Hepatocyte (in vitro differentiated cells): ENCODE measurements around the gene MBOAT2. TPM values are rescaled to one million over a fixed set of nuclear protein-coding genes. Genes with fewer than 3 reads are reported as not detected.
A peak's percentile ranks its signal among the peaks of the same experiment; 100 is the strongest.

Experiments
- DNase-seq: peaks from one replicate; pipeline ENCODE4 v3.0.0-alpha.2; 2016; ENCODE audit warnings: low spot score
- H2AFZ ChIP-seq: fragments of 200-600 bp; sonication (generic); 2 replicates; pipeline ENCODE4 v1.6.0; 2016; ENCODE audit warnings: antibody characterized with exemption, mild to moderate bottlenecking
- H3K27ac ChIP-seq: fragments of 200-600 bp; sonication (generic); 2 replicates; pipeline ENCODE4 v1.5.1; 2016; ENCODE audit warnings: mild to moderate bottlenecking
- H3K27me3 ChIP-seq: fragments of 200-600 bp; sonication (generic); 2 replicates; pipeline ENCODE4 v1.6.1; 2016
- H3K36me3 ChIP-seq: fragments of 200-600 bp; sonication (generic); replicated peaks from 2 replicates; pipeline ENCODE4 v1.5.1; 2016; ENCODE audit warnings: low read depth; ENCODE audit not compliant: insufficient read depth
- H3K4me1 ChIP-seq: fragments of 200-600 bp; sonication (generic); 2 replicates; pipeline ENCODE4 v1.5.1; 2016; ENCODE audit warnings: mild to moderate bottlenecking, moderate library complexity; ENCODE audit not compliant: insufficient read depth
- H3K4me2 ChIP-seq: fragments of 200-600 bp; sonication (generic); 2 replicates; pipeline ENCODE4 v1.6.0; 2016
- H3K4me3 ChIP-seq: fragments of 200-600 bp; sonication (generic); 2 replicates; pipeline ENCODE4 v1.5.1; 2016; ENCODE audit warnings: mild to moderate bottlenecking
- H3K79me2 ChIP-seq: fragments of 200-600 bp; sonication (generic); 2 replicates; pipeline ENCODE4 v1.6.0; 2017; ENCODE audit warnings: mild to moderate bottlenecking
- H3K9me2 ChIP-seq: fragments of 200-600 bp; sonication (generic); replicated peaks from 2 replicates; pipeline ENCODE4 v1.6.0; 2017; ENCODE audit warnings: mild to moderate bottlenecking; ENCODE audit not compliant: insufficient read depth
- H3K9me3 ChIP-seq: fragments of 200-600 bp; sonication (generic); 2 replicates; pipeline ENCODE4 v1.5.1; 2016; ENCODE audit warnings: low read depth, mild to moderate bottlenecking
- H4K20me1 ChIP-seq: fragments of 200-600 bp; sonication (generic); 2 replicates; pipeline ENCODE4 v1.6.0; 2016; ENCODE audit warnings: mild to moderate bottlenecking; ENCODE audit not compliant: insufficient read depth, poor library complexity, severe bottlenecking
- EZH2 ChIP-seq: fragments of 200-600 bp; sonication (generic); IDR thresholded peaks from 2 replicates; pipeline ENCODE4 v1.6.1; 2016; ENCODE audit warnings: antibody characterized with exemption, mild to moderate bottlenecking, borderline replicate concordance
- EZH2phosphoT487 ChIP-seq: fragments of 200-600 bp; sonication (generic); IDR thresholded peaks from one replicate; pipeline ENCODE4 v1.6.1; 2018; ENCODE audit warnings: antibody characterized with exemption, mild to moderate bottlenecking, low read depth, moderate library complexity; ENCODE audit not compliant: unreplicated experiment, severe bottlenecking
- WGBS: methylation state at CpG from one replicate; pipeline ENCODE4 v1.1.6; 2016; ENCODE audit warnings: low lambda C conversion rate; ENCODE audit errors: missing lambda C conversion rate; 5-methylcytosine and 5-hydroxymethylcytosine counted together
- polyA plus RNA-seq: library from polyadenylated mRNA; unstranded; fragments of >200 nt; fragmentation: Nextera tagmentation; extraction: Ambion mirVana; gene quantifications from 2 replicates; pipeline ENCODE4 v1.2.1, GENCODE V29; 2016
- total RNA-seq: library from RNA; depleted of rRNA; stranded (reverse); fragments of >200 nt; gene quantifications from 2 replicates; pipeline ENCODE4 v1.2.3, GENCODE V29; 2014
- TF ChIP-seq, protein P1 (sequence below): fragments of 200-600 bp; sonication (generic); IDR thresholded peaks from 2 replicates; pipeline ENCODE4 v1.5.1; 2016; ENCODE audit warnings: antibody characterized with exemption, mild to moderate bottlenecking; ENCODE audit not compliant: poor library complexity

The MBOAT2 gene
- total and polyA plus RNA-seq, 2 experiments from 2014 or later: 22.8 to 35.2 TPM

DNA sequence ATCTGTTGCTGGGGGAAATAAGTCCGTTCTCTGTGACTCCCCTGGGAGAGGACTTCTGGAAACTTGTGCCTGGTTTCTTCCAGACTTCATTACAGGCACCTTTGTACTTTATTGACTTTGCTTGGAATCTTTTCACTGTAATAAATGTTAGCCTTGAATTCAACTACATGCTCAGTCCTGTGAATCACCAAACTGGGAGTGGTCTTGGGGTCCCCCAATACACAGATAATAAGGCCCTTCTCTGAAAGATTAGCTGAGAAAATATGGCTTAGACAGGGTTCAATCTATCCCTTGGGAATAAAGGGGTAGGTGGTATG lies 117.3 kb downstream of the MBOAT2 start:
- no peak for DNase-seq
- no peak for TF ChIP-seq EZH2phosphoT487
- TF ChIP-seq, protein P1, sequence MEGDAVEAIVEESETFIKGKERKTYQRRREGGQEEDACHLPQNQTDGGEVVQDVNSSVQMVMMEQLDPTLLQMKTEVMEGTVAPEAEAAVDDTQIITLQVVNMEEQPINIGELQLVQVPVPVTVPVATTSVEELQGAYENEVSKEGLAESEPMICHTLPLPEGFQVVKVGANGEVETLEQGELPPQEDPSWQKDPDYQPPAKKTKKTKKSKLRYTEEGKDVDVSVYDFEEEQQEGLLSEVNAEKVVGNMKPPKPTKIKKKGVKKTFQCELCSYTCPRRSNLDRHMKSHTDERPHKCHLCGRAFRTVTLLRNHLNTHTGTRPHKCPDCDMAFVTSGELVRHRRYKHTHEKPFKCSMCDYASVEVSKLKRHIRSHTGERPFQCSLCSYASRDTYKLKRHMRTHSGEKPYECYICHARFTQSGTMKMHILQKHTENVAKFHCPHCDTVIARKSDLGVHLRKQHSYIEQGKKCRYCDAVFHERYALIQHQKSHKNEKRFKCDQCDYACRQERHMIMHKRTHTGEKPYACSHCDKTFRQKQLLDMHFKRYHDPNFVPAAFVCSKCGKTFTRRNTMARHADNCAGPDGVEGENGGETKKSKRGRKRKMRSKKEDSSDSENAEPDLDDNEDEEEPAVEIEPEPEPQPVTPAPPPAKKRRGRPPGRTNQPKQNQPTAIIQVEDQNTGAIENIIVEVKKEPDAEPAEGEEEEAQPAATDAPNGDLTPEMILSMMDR: no peak
- 63% methylated on average over 1 of the region's 1 CpG for WGBS

DNA sequence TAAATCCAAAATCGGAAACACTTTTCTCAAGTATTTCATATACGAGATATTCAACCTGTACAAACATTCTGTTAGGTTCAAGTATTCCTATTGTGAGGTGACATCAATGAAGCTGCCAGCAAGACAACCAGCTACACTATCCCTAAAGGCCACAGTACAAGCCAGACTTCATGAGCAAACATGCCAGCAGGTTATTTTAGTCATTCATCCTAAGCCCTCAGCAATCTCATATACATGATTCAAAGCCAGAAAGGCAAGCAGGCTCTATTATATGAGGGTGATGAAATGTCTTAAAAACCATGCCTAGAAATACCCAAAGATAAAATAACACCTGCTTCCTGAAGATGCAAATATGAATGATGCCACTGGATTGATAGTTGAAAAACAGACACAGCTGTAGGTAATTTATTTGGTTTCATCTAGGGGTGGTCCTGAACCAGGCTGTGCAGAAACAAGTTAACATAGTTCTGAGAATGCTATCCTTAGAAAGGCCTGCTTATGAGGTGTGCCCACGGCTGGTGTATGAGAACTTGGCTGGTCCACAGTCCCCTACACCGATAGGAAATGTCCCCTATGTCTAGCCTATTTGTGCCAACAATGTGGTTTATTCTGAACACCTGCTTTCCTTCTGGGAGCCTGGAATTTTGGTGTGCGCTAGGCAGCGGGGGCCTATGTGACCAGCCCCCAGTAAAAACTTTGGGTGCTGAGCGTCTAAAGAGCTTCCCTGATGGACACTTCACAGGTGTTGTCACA lies 117.9 kb downstream of the MBOAT2 start:
- no peak overlapping the region for H3K4me3 ChIP-seq
- peak overlapping the region; percentile 87 for H3K27ac ChIP-seq
- no peaks in the 10 kb centered on the region for H3K9me2 ChIP-seq
- H3K79me2 ChIP-seq: no peaks in the 10 kb centered on the region
- H4K20me1 ChIP-seq: no peaks in the 10 kb centered on the region
- 95% methylated on average over 7 of the region's 7 CpGs for WGBS
- no peaks in the 10 kb centered on the region for H3K9me3 ChIP-seq
- H3K27me3 ChIP-seq: no peaks in the 10 kb centered on the region
- TF ChIP-seq EZH2 (no peak), EZH2phosphoT487 (no peak)
- TF ChIP-seq, protein P1: no peak
- H3K4me2 ChIP-seq: peak overlapping the region; percentile 17
- peaks cover 4% of the 10 kb centered on the region for H3K4me1 ChIP-seq
- H3K36me3 ChIP-seq: no peaks in the 10 kb centered on the region
- DNase-seq: no peak
- H2AFZ ChIP-seq: no peak overlapping the region

More for the DNA sequence above, 117.3 kb downstream of the MBOAT2 start:
- H2AFZ ChIP-seq: no peak overlapping the region
- H3K79me2 ChIP-seq: no peaks in the 10 kb centered on the region
- H3K9me2 ChIP-seq: no peaks in the 10 kb centered on the region
- no peak overlapping the region for H3K4me3 ChIP-seq
- no peaks in the 10 kb centered on the region for H3K36me3 ChIP-seq
- H3K27ac ChIP-seq: peak overlapping the region; percentile 87
- H3K4me1 ChIP-seq: peaks cover 4% of the 10 kb centered on the region
- peak overlapping the region; percentile 17 for H3K4me2 ChIP-seq
- no peaks in the 10 kb centered on the region for H4K20me1 ChIP-seq
- no peaks in the 10 kb centered on the region for H3K9me3 ChIP-seq
- no peaks in the 10 kb centered on the region for H3K27me3 ChIP-seq

DNA sequence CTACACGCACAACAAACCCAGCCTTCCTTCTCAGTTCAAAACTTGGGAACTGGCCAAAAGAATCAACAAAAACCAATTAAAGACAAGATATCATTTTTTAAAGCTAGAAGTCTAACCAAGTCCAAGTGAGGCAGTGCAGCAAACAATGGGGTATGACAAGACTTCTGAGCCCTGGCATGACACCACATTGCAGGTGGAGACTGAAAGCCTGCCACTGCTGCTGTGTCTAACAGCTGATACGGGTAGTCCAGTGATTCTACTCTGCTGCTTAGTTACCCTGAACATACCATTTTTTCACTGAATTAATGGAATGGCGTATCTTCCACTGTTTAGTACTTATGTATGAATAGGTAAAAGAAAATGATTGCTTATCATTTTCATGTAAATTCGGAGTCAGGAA lies 118.7 kb downstream of the MBOAT2 start:
- no peaks in the 10 kb centered on the region for H3K27me3 ChIP-seq
- H4K20me1 ChIP-seq: no peaks in the 10 kb centered on the region
- peak overlapping the region; percentile 87 for H3K27ac ChIP-seq
- H3K9me3 ChIP-seq: no peaks in the 10 kb centered on the region
- H3K4me1 ChIP-seq: peaks cover 4% of the 10 kb centered on the region
- no peak overlapping the region for H3K4me2 ChIP-seq
- H3K36me3 ChIP-seq: no peaks in the 10 kb centered on the region
- DNase-seq: no peak
- no peak overlapping the region for H3K4me3 ChIP-seq
- 90% methylated on average over 4 of the region's 4 CpGs for WGBS
- no peaks in the 10 kb centered on the region for H3K9me2 ChIP-seq
- H3K79me2 ChIP-seq: no peaks in the 10 kb centered on the region
- H2AFZ ChIP-seq: no peak overlapping the region
- TF ChIP-seq EZH2phosphoT487 (no peak), EZH2 (no peak)
- TF ChIP-seq, protein P1: no peak
